ENCODE results near the gene LRIG2.

DNA sequence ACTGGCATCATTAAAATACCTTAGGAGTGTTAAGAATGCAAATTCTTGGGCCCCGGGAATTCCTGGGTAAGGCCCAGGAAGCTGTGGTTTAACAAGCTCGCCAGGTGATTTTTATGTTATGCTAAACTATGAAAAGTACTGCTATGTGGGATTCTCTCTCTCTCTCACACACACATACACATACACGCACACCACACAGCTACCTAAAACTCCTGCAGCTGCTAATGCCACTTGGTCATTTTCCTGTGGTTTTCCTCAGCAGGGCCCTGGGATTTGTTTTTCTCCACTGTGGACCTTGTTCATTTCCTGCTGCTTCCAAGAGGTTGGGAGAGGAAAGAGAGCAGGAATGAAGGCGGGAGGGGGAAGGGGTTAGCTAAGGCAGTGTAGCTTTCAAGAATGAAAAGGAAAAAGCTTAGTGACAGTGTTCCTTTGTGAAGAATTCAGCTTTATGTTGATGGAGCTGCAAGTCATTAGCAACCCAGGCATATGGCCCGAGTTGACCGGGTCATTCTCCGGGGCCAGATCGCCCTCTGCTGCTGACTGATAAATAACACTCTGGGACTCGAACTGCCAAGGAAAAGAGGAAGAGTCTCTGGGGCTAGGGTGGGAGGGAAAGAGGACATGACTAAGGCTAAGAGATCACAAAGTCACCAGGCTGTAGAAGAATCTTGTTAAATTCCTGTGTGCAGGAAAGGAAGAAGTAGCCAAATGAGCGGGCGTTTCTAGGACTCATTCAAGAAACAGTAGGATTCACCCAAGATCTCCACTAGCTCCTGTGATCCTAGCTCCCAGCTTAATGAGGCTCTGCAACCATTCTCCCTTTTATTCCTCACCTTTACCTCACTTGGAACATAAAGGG, 30.5 kb upstream of the LRIG2 start:
- no peak for TF ChIP-seq POLR2A (IDR thresholded peaks at IDR 0.05)
- TF ChIP-seq, protein P1, sequence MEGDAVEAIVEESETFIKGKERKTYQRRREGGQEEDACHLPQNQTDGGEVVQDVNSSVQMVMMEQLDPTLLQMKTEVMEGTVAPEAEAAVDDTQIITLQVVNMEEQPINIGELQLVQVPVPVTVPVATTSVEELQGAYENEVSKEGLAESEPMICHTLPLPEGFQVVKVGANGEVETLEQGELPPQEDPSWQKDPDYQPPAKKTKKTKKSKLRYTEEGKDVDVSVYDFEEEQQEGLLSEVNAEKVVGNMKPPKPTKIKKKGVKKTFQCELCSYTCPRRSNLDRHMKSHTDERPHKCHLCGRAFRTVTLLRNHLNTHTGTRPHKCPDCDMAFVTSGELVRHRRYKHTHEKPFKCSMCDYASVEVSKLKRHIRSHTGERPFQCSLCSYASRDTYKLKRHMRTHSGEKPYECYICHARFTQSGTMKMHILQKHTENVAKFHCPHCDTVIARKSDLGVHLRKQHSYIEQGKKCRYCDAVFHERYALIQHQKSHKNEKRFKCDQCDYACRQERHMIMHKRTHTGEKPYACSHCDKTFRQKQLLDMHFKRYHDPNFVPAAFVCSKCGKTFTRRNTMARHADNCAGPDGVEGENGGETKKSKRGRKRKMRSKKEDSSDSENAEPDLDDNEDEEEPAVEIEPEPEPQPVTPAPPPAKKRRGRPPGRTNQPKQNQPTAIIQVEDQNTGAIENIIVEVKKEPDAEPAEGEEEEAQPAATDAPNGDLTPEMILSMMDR (IDR thresholded peaks at IDR 0.05) = peak; percentile 54 to 68 (median 66)

Data from right lobe of liver (tissue), 4 donors.